Measurements from ENCODE around the gene QSOX2. TPM values are rescaled to one million over a fixed set of nuclear protein-coding genes. Genes with fewer than 3 reads are reported as not detected.

The QSOX2 gene
- total RNA-seq, 1 experiment from 2014 or later, result 20.5 TPM

GRCh38 chr9:136277746-136278145 is 32.1 kb upstream of the QSOX2 start:
- DNase-seq, result no peak
- CTCF ChIA-PET, result interaction anchor here (1.0 kb wide), 1 partner anchor 10 kb away, joined by 4 read pairs; no protein-coding TSS in a partner anchor
- Mint-ChIP-seq H3K4me1 (ENCODE audit: low read depth, unreplicated experiment) (no peaks in the 10 kb centered on the region), H3K9me3 (ENCODE audit: low read depth, unreplicated experiment) (no peaks in the 10 kb centered on the region), H3K27ac (ENCODE audit: unreplicated experiment) (no peak overlapping the region), H3K36me3 (ENCODE audit: insufficient read depth, unreplicated experiment) (peaks cover 5% of the 10 kb centered on the region), H3K27me3 (ENCODE audit: unreplicated experiment) (peaks cover 35% of the 10 kb centered on the region), H3K4me3 (ENCODE audit: low read depth, unreplicated experiment) (no peak overlapping the region)
- TF ChIP-seq CTCF (IDR thresholded peaks at IDR 0.05; ENCODE audit: unreplicated experiment), result no peak
- intact Hi-C loops (cut with micrococcal nuclease; ENCODE audit: unreplicated experiment), result no loop called here
- no TSS peak for BruUV-seq (replicated peaks)

DNA sequence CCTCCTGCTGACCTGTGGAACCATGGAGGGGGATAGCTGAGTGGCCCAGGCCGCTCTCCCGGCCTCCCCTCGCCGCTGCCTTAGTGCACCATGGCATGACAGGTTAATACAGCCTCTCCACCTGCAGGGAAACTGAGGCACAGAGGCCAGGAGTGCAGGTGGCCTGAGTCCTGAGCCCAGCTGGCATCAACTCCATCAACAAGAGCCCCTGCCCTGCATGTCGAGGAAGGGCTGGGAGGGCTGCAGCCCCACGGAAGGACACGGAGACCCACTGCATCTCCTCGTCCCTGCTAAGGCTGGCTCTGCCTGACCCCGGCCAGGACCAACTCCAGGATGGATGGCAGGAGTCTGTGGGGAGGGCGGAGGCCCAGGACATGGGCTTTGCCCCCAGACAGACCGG is 31.1 kb upstream of the QSOX2 start:
- BruUV-seq (replicated peaks), result no TSS peak
- Mint-ChIP-seq H3K27me3 (ENCODE audit: unreplicated experiment) (peaks cover 45% of the 10 kb centered on the region), H3K4me3 (ENCODE audit: low read depth, unreplicated experiment) (no peak overlapping the region), H3K9me3 (ENCODE audit: low read depth, unreplicated experiment) (no peaks in the 10 kb centered on the region), H3K36me3 (ENCODE audit: insufficient read depth, unreplicated experiment) (peaks cover 5% of the 10 kb centered on the region), H3K4me1 (ENCODE audit: low read depth, unreplicated experiment) (no peaks in the 10 kb centered on the region), H3K27ac (ENCODE audit: unreplicated experiment) (no peak overlapping the region)
- CTCF ChIA-PET, result no interaction called here
- intact Hi-C loops (cut with micrococcal nuclease; ENCODE audit: unreplicated experiment), result no loop called here
- TF ChIP-seq CTCF (IDR thresholded peaks at IDR 0.05; ENCODE audit: unreplicated experiment), result no peak
- DNase-seq, result no peak

GRCh38 chr9:136275655-136276429 is 30.2 kb upstream of the QSOX2 start:
- CTCF ChIA-PET, result interaction anchor here (1.2 kb wide), 1 partner anchor 13 kb away, joined by 3 read pairs; no protein-coding TSS in a partner anchor
- no peaks in the 10 kb centered on the region for H3K4me1 Mint-ChIP-seq (ENCODE audit: low read depth, unreplicated experiment)
- H3K4me3 Mint-ChIP-seq (ENCODE audit: low read depth, unreplicated experiment), result no peak overlapping the region
- H3K36me3 Mint-ChIP-seq (ENCODE audit: insufficient read depth, unreplicated experiment), result peaks cover 5% of the 10 kb centered on the region
- peaks cover 49% of the 10 kb centered on the region for H3K27me3 Mint-ChIP-seq (ENCODE audit: unreplicated experiment)
- TF ChIP-seq CTCF (IDR thresholded peaks at IDR 0.05; ENCODE audit: unreplicated experiment), result no peak
- H3K27ac Mint-ChIP-seq (ENCODE audit: unreplicated experiment), result no peak overlapping the region
- intact Hi-C loops (cut with micrococcal nuclease; ENCODE audit: unreplicated experiment), result no loop called here
- no peaks in the 10 kb centered on the region for H3K9me3 Mint-ChIP-seq (ENCODE audit: low read depth, unreplicated experiment)
- no peak for DNase-seq
- no TSS peak for BruUV-seq (replicated peaks)

DNA sequence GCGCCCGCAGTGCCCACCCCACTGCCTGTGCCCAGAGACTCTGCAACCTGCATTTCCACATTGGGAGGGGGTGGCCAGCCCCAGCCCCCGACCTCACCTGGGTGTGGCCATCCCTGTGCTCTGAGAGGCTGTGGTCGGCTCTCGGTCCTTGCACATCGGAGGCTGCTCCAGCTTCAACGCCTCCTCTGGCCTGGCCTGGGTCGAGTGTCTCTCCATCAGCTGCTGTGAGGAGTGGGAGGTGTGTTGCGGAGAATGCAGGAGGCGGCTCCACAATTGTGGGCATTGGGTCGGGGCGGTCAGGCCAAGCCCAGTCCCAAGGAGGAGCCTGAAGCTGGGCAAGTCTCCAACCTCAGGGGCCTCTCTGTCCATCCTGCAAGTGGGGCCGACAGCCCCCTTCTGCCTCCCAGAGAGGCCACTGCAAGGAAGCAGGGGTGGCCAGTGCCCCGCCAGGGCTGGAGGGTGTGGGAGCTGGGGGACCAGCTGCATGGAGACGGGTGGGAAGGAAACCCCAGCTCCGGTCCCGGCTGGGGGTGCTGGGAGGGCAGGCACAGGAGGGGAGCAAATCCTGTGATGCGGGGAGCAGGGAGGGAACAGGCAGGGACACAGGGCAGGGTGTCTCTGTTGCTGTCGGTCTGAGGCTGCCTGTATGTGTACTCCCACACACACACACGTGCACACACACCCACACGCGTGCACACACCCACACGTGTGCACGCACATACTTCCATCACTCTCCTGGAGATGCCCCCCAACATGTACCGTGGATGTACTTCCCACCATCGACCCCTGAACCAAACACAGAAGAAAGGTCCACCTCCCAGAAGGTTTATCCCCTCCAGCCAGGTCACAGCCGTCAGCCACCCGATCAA is 29.4 kb upstream of the QSOX2 start:
- H3K27ac Mint-ChIP-seq (ENCODE audit: unreplicated experiment), result no peak overlapping the region
- CTCF ChIA-PET, result interaction anchor here (1.2 kb wide), 1 partner anchor 13 kb away, joined by 3 read pairs; no protein-coding TSS in a partner anchor
- no peak for DNase-seq
- intact Hi-C loops (cut with micrococcal nuclease; ENCODE audit: unreplicated experiment), result no loop called here
- peaks cover 55% of the 10 kb centered on the region for H3K27me3 Mint-ChIP-seq (ENCODE audit: unreplicated experiment)
- no peak overlapping the region for H3K4me3 Mint-ChIP-seq (ENCODE audit: low read depth, unreplicated experiment)
- H3K36me3 Mint-ChIP-seq (ENCODE audit: insufficient read depth, unreplicated experiment), result peaks cover 2% of the 10 kb centered on the region
- H3K4me1 Mint-ChIP-seq (ENCODE audit: low read depth, unreplicated experiment), result no peaks in the 10 kb centered on the region
- no peak for TF ChIP-seq CTCF (IDR thresholded peaks at IDR 0.05; ENCODE audit: unreplicated experiment)
- H3K9me3 Mint-ChIP-seq (ENCODE audit: low read depth, unreplicated experiment), result no peaks in the 10 kb centered on the region
- BruUV-seq (replicated peaks), result no TSS peak

All from Calu3 (cell line).